Left lung (tissue), 10 donors: ENCODE measurements around the gene TSR1. TPM values are rescaled to one million over a fixed set of nuclear protein-coding genes. Genes with fewer than 3 reads are reported as not detected.

ENCODE experiments used
- ATAC-seq: fragments of 200-7000 bp; cut with Tn5 transposase; one replicate; pipeline ENCODE4 v1.9.1; 2020; ENCODE audit warnings: moderate library complexity
- DNase-seq, 4 donors: peaks; one replicate each; pipeline ENCODE4 v3.0.0-alpha.2; 2013 to 2020
- H3K27ac ChIP-seq, 2 donors: fragments of 200-600 bp; sonication (generic) in 1 of 2; one replicate each; pipeline versions ENCODE4 v1.5.0 to v1.8.0; 2020 to 2021
- H3K27me3 ChIP-seq, 2 donors: fragments of 200-600 bp; sonication (generic) in 1 of 2; one replicate each; pipeline versions ENCODE4 v1.5.0 to v1.8.0; 2020 to 2021
- H3K36me3 ChIP-seq, 2 donors: fragments of 200-600 bp; sonication (generic) in 1 of 2; one replicate each; pipeline versions ENCODE4 v1.5.0 to v1.8.0; 2020 to 2021
- H3K4me1 ChIP-seq, 2 donors: fragments of 200-600 bp; one replicate each; pipeline ENCODE4 v1.8.0; 2021
- H3K4me3 ChIP-seq, 2 donors: fragments of 200-600 bp; sonication (generic) in 1 of 2; one replicate each; pipeline versions ENCODE4 v1.5.0 to v1.8.0; 2020 to 2021; ENCODE audit warnings: mild to moderate bottlenecking in 1 of 2
- H3K9me3 ChIP-seq, 2 donors: fragments of 200-600 bp; sonication (generic) in 1 of 2; one replicate each; pipeline versions ENCODE4 v1.5.0 to v1.8.0; 2020 to 2021
- CTCF ChIP-seq, 2 donors: fragments of 200-600 bp; sonication (generic) in 1 of 2; IDR thresholded peaks; one replicate each; pipeline versions ENCODE4 v1.5.0 to v1.8.0; 2021; ENCODE audit warnings: antibody characterized with exemption in 2 of 2
- intact Hi-C, 2 donors: fragments of 100-400 bp; cut with DNase I; formaldehyde crosslinking; loops; one replicate each; pipeline versions ENCODE4 v1.11.2 to v1.14.2; 2022
- polyA plus RNA-seq, 6 donors: library from polyadenylated mRNA; unstranded; fragments of 120-200 nt; gene quantifications; one replicate each; pipeline ENCODE4 v1.2.1, GENCODE V29; 2013; ENCODE audit not compliant: insufficient read length in 6 of 6
- total RNA-seq, 2 donors: library from RNA; stranded (reverse); fragmentation: NEBNext Ultra II Directional; extraction: Animal tissue kit (Norgen Biotek cat#: 25700); gene quantifications; one replicate each; pipeline ENCODE4 v1.2.1, GENCODE V29; 2021
- donor health status: DM: no; HTN: yes; CAD: no.
- donor health status: DM: no; HTN: no; CAD: no.

TSR1 gene
- total and polyA plus RNA-seq, 8 donors, result 16.2 to 38.2 (median 35.6) TPM

GRCh38 chr17:2378905-2379304, 42.6 kb upstream of the TSR1 start:
- intact Hi-C loops, result no loop called here
- peaks cover 0 to 62% of the 10 kb centered on the region in 2 donors for H3K36me3 ChIP-seq

GRCh38 chr17:2377659-2378058, 41.4 kb upstream of the TSR1 start:
- peaks cover 0 to 74% of the 10 kb centered on the region in 2 donors for H3K36me3 ChIP-seq
- no peak for TF ChIP-seq CTCF (IDR thresholded peaks at IDR 0.05)
- no peaks in the 10 kb centered on the region for H3K27me3 ChIP-seq
- no peaks in the 10 kb centered on the region for H3K9me3 ChIP-seq
- DNase-seq (no peak), ATAC-seq (no peak)
- intact Hi-C loops, result no loop called here
- no peak overlapping the region for H3K27ac ChIP-seq
- no peak overlapping the region for H3K4me3 ChIP-seq
- peaks cover 2 to 3% of the 10 kb centered on the region in 2 donors for H3K4me1 ChIP-seq

More at GRCh38 chr17:2378905-2379304, 42.6 kb upstream of the TSR1 start:
- peaks cover 5 to 8% of the 10 kb centered on the region in 2 donors for H3K4me1 ChIP-seq
- no peak overlapping the region for H3K27ac ChIP-seq
- TF ChIP-seq CTCF (IDR thresholded peaks at IDR 0.05), result no peak
- H3K4me3 ChIP-seq, result no peak overlapping the region
- H3K9me3 ChIP-seq, result no peaks in the 10 kb centered on the region
- ATAC-seq (no peak), DNase-seq (peak in 1 of 4 donors; percentile 50)
- H3K27me3 ChIP-seq, result no peaks in the 10 kb centered on the region

GRCh38 chr17:2376107-2376506, 39.9 kb upstream of the TSR1 start:
- no peak overlapping the region for H3K4me3 ChIP-seq
- no peak overlapping the region for H3K27ac ChIP-seq
- no peak for TF ChIP-seq CTCF (IDR thresholded peaks at IDR 0.05)
- no peaks in the 10 kb centered on the region for H3K27me3 ChIP-seq
- ATAC-seq, result no peak
- peaks cover 0 to 90% of the 10 kb centered on the region in 2 donors for H3K36me3 ChIP-seq
- intact Hi-C loops, result no loop called here
- DNase-seq, result peak in 1 of 4 donors; percentile 50
- no peaks in the 10 kb centered on the region for H3K4me1 ChIP-seq
- H3K9me3 ChIP-seq, result no peaks in the 10 kb centered on the region

- no peak for DNase-seq
- TF ChIP-seq CTCF (IDR thresholded peaks at IDR 0.05), result no peak
- H3K4me1 ChIP-seq, result no peaks in the 10 kb centered on the region
- no peak overlapping the region for H3K4me3 ChIP-seq
- ATAC-seq, result no peak
- no peaks in the 10 kb centered on the region for H3K9me3 ChIP-seq
- H3K27ac ChIP-seq, result no peak overlapping the region
- H3K36me3 ChIP-seq, result peaks cover 0 to 91% of the 10 kb centered on the region in 2 donors
- intact Hi-C loops, result no loop called here
- H3K27me3 ChIP-seq, result no peaks in the 10 kb centered on the region
These were observed 39.1 kb upstream of the TSR1 start for GRCh38 chr17:2375406-2375805.

- H3K36me3 ChIP-seq, result peaks cover 0 to 90% of the 10 kb centered on the region in 2 donors
- DNase-seq, result no peak
- no peak for TF ChIP-seq CTCF (IDR thresholded peaks at IDR 0.05)
- no peak overlapping the region for H3K4me3 ChIP-seq
- H3K27me3 ChIP-seq, result no peaks in the 10 kb centered on the region
- H3K4me1 ChIP-seq, result no peaks in the 10 kb centered on the region
- no peak for ATAC-seq
- intact Hi-C loops, result no loop called here
- no peak overlapping the region for H3K27ac ChIP-seq
- H3K9me3 ChIP-seq, result no peaks in the 10 kb centered on the region
These were observed 38.5 kb upstream of the TSR1 start for GRCh38 chr17:2374549-2375285.
